ENCODE data around the gene HMG20A.
A peak's percentile ranks its signal among the peaks of the same experiment; 100 is the strongest.

The HMG20A gene

DNA sequence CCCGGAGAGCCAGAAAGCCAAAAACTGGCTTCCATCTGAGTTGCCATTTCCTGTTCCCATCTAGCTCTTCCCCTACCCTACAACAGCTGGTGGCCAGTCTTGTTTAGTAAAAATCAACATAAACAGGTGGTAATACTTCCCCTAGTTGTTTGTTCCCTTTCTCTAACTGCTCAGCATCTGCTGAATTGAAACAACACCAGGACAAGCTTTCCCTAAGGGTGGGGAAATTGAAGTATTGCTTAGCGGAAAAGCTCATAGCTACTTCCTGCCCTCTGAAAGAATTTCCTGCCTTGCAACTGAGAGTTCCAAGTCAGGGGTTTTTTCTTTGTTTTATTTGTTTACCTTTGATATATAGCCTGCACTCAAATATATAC, 66.8 kb downstream of the HMG20A start:
- H3K27ac ChIP-seq = peak overlapping the region; percentile 15
- H3K9me3 ChIP-seq (ENCODE audit: control insufficient read depth, low read length) = no peaks in the 10 kb centered on the region
- TF ChIP-seq, protein P1, sequence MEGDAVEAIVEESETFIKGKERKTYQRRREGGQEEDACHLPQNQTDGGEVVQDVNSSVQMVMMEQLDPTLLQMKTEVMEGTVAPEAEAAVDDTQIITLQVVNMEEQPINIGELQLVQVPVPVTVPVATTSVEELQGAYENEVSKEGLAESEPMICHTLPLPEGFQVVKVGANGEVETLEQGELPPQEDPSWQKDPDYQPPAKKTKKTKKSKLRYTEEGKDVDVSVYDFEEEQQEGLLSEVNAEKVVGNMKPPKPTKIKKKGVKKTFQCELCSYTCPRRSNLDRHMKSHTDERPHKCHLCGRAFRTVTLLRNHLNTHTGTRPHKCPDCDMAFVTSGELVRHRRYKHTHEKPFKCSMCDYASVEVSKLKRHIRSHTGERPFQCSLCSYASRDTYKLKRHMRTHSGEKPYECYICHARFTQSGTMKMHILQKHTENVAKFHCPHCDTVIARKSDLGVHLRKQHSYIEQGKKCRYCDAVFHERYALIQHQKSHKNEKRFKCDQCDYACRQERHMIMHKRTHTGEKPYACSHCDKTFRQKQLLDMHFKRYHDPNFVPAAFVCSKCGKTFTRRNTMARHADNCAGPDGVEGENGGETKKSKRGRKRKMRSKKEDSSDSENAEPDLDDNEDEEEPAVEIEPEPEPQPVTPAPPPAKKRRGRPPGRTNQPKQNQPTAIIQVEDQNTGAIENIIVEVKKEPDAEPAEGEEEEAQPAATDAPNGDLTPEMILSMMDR (IDR thresholded peaks at IDR 0.05) = no peak
- H3K36me3 ChIP-seq (ENCODE audit: control insufficient read depth, insufficient read depth, low read length) = no peaks in the 10 kb centered on the region
- peaks cover 3% of the 10 kb centered on the region for H3K4me1 ChIP-seq
- no peak overlapping the region for H3K4me2 ChIP-seq (ENCODE audit: low read length)
- H3K9ac ChIP-seq = no peak overlapping the region
- no peaks in the 10 kb centered on the region for H3K79me2 ChIP-seq
- no peak overlapping the region for H2AFZ ChIP-seq
- no peaks in the 10 kb centered on the region for H3K27me3 ChIP-seq (ENCODE audit: control insufficient read depth, insufficient read depth, low read length)
- H3K4me3 ChIP-seq (ENCODE audit: low read depth, low read length) = no peak overlapping the region

DNA sequence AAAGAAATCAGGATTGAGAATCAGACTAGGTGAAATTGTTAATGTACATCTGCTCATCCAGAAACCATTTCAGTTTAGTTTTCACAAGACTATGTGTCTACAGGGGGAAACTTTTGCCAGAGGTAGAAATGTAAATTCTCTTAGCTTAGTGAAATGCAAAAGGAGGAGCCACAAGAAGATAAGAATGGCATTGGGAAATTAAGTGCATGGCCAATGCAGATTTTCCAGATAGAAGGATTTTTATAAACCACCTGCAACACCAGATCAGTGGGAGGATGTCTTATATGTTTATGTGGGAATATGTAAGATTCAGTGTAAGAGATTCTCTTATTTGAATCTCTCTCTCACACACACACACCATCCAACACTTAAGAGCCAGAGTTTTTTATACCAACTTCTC, 67.2 kb downstream of the HMG20A start:
- Histone ChIP-seq H3K36me3 (ENCODE audit: control insufficient read depth, insufficient read depth, low read length) (no peaks in the 10 kb centered on the region), H3K27me3 (ENCODE audit: control insufficient read depth, insufficient read depth, low read length) (no peaks in the 10 kb centered on the region), H3K9ac (no peak overlapping the region), H3K4me3 (ENCODE audit: low read depth, low read length) (no peak overlapping the region), H3K27ac (no peak overlapping the region), H2AFZ (no peak overlapping the region), H3K4me2 (ENCODE audit: low read length) (no peak overlapping the region), H3K79me2 (no peaks in the 10 kb centered on the region), H3K4me1 (peaks cover 3% of the 10 kb centered on the region), H3K9me3 (ENCODE audit: control insufficient read depth, low read length) (no peaks in the 10 kb centered on the region)
- TF ChIP-seq, protein P1 (IDR thresholded peaks at IDR 0.05) = no peak

DNA sequence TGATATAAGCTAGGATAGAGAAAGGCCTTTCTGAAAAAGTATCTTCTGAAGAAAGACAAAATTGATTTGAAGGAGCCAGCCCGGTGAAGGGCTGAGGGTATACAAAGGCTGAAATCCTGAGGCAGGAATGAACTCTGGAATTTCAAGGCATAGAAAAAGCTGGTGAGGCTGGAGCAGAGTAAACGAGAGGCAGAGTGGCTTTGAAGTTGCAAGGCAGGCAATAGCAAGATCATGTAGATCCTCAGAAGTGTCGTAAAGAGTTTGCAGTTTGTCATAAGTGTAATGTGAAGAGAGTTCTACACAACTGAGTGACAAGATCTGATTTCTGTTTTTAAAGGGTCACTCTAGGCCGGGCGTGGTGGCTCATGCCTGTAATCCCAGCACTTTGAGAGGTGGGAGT, 69.0 kb downstream of the HMG20A start:
- Histone ChIP-seq H3K36me3 (ENCODE audit: control insufficient read depth, insufficient read depth, low read length) (no peaks in the 10 kb centered on the region), H3K4me2 (ENCODE audit: low read length) (no peak overlapping the region), H3K27ac (no peak overlapping the region), H3K9ac (no peak overlapping the region), H3K4me1 (peaks cover 3% of the 10 kb centered on the region), H3K4me3 (ENCODE audit: low read depth, low read length) (no peak overlapping the region), H3K27me3 (ENCODE audit: control insufficient read depth, insufficient read depth, low read length) (no peaks in the 10 kb centered on the region), H3K79me2 (no peaks in the 10 kb centered on the region), H2AFZ (no peak overlapping the region), H3K9me3 (ENCODE audit: control insufficient read depth, low read length) (no peaks in the 10 kb centered on the region)
- TF ChIP-seq, protein P1 (IDR thresholded peaks at IDR 0.05) = no peak

DNA sequence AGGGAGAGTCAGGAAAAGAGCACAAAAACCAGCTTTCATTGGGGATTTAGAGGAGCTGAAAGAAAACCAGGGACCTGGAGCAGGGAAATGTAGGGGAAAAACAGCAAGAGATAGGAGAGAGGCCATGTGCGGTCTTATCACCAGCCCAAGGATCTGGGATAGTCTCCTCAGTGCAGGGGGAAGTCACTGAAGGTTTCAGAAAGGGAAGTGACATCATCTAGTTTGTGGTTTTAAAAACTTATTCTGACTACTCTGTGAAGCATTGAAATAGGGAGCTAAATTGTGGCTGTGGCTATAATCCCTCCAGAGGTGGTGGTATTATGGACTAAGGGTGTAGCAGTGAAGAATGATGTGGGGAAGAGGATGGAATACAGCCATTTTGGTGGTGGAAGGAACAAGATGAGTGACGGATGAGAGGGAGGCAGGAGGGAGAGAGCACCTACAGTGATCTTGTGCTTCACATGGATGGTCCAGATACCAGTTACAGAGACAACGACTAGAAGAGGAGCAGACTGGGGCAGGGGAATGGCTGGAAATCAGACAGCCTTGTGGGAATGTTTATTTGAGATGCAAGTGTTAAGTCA, 72.7 kb downstream of the HMG20A start:
- Histone ChIP-seq H3K27ac (no peak overlapping the region), H3K4me1 (peaks cover 13% of the 10 kb centered on the region), H3K27me3 (ENCODE audit: control insufficient read depth, insufficient read depth, low read length) (no peaks in the 10 kb centered on the region), H3K4me2 (ENCODE audit: low read length) (no peak overlapping the region), H3K9me3 (ENCODE audit: control insufficient read depth, low read length) (no peaks in the 10 kb centered on the region), H3K4me3 (ENCODE audit: low read depth, low read length) (no peak overlapping the region), H3K36me3 (ENCODE audit: control insufficient read depth, insufficient read depth, low read length) (no peaks in the 10 kb centered on the region), H2AFZ (no peak overlapping the region), H3K9ac (no peak overlapping the region), H3K79me2 (no peaks in the 10 kb centered on the region)
- TF ChIP-seq, protein P1 (IDR thresholded peaks at IDR 0.05) = no peak
